ENCODE measurements around the gene EPSTI1.
"Not testable (repeated sequence)": the region's sequence is repeated elsewhere in the genome, so short reads cannot be mapped to it uniquely, and the experiment has no call there.

Gene EPSTI1

GRCh38 chr13:42991898-42992763, at the start of gene EPSTI1:
EPSTI1 (minus strand) TSS chr13:42992241; CDS start chr13:42992165, 76 bp downstream.
- DNase-seq (ENCODE audit: low spot score) = peak; percentile 78

- no peak for DNase-seq (ENCODE audit: low spot score)
Measured at GRCh38 chr13:43041369-43041921, 49.4 kb upstream of the EPSTI1 start.

GRCh38 chr13:43040581-43041368, 48.7 kb upstream of the EPSTI1 start:
- DNase-seq (ENCODE audit: low spot score) = not testable (repeated sequence)

- no peak for DNase-seq (ENCODE audit: low spot score)
Measured at GRCh38 chr13:43039966-43040365, 47.9 kb upstream of the EPSTI1 start.

- no peak for DNase-seq (ENCODE audit: low spot score)
Measured at GRCh38 chr13:43036351-43037250, 44.6 kb upstream of the EPSTI1 start.

- DNase-seq (ENCODE audit: low spot score) = no peak
Measured at GRCh38 chr13:43033038-43033437, 41.0 kb upstream of the EPSTI1 start.

- no peak for DNase-seq (ENCODE audit: low spot score)
Measured at GRCh38 chr13:43031881-43032280, 39.8 kb upstream of the EPSTI1 start.

- DNase-seq (ENCODE audit: low spot score) = no peak
Measured at GRCh38 chr13:43030548-43030947, 38.5 kb upstream of the EPSTI1 start.

GRCh38 chr13:43026262-43026661, 34.2 kb upstream of the EPSTI1 start:
- DNase-seq (ENCODE audit: low spot score) = no peak

- DNase-seq (ENCODE audit: low spot score) = peak; percentile 93
Measured at GRCh38 chr13:43023289-43023963, 31.4 kb upstream of the EPSTI1 start, which contains the start of gene DNAJC15. DNAJC15 (plus strand) TSS chr13:43023586; CDS start chr13:43023627, 41 bp downstream.

GRCh38 chr13:43022934-43023288, 30.9 kb upstream of the EPSTI1 start:
- peak; percentile 67 for DNase-seq (ENCODE audit: low spot score)

- DNase-seq (ENCODE audit: low spot score) = no peak
Measured at GRCh38 chr13:43021926-43022670, 30.1 kb upstream of the EPSTI1 start.

GRCh38 chr13:43020794-43021193, 28.8 kb upstream of the EPSTI1 start:
- DNase-seq (ENCODE audit: low spot score) = no peak

GRCh38 chr13:43019811-43020210, 27.8 kb upstream of the EPSTI1 start:
- DNase-seq (ENCODE audit: low spot score) = no peak

- DNase-seq (ENCODE audit: low spot score) = no peak
Measured at GRCh38 chr13:43016226-43016625, 24.2 kb upstream of the EPSTI1 start.

- no peak for DNase-seq (ENCODE audit: low spot score)
Measured at GRCh38 chr13:43014162-43014561, 22.1 kb upstream of the EPSTI1 start.

- no peak for DNase-seq (ENCODE audit: low spot score)
Measured at GRCh38 chr13:43009506-43009905, 17.5 kb upstream of the EPSTI1 start.

GRCh38 chr13:43008596-43008995, 16.6 kb upstream of the EPSTI1 start:
- DNase-seq (ENCODE audit: low spot score) = no peak

GRCh38 chr13:43006893-43007631, 15.0 kb upstream of the EPSTI1 start:
- no peak for DNase-seq (ENCODE audit: low spot score)
